CD4-positive, alpha-beta T cell treated with Interleukin-4 for 4 hours (primary cell): ENCODE results near the gene TAS1R3.

Experiments used
- DNase-seq: peaks from one replicate; pipeline ENCODE4 v3.0.0-alpha.2; 2020

Gene TAS1R3

GRCh38 chr1:1340791-1341548 lies 9.9 kb downstream of the TAS1R3 start:
- DNase-seq = no peak

GRCh38 chr1:1341549-1342021 lies 10.5 kb downstream of the TAS1R3 start:
- no peak for DNase-seq

- no peak for DNase-seq
Observed at GRCh38 chr1:1342061-1342562, 11.0 kb downstream of the TAS1R3 start.

- DNase-seq = no peak
Observed at GRCh38 chr1:1342584-1343115, 11.6 kb downstream of the TAS1R3 start.

GRCh38 chr1:1343811-1344421 lies 12.8 kb downstream of the TAS1R3 start:
- DNase-seq = no peak

GRCh38 chr1:1344655-1345361 lies 13.7 kb downstream of the TAS1R3 start:
- peak; percentile 69 for DNase-seq

GRCh38 chr1:1345384-1345783 lies 14.3 kb downstream of the TAS1R3 start:
- no peak for DNase-seq

GRCh38 chr1:1345860-1346500 lies 14.9 kb downstream of the TAS1R3 start:
- no peak for DNase-seq

GRCh38 chr1:1346501-1346890 lies 15.4 kb downstream of the TAS1R3 start:
- DNase-seq = no peak

GRCh38 chr1:1347026-1347595 lies 16.0 kb downstream of the TAS1R3 start:
- DNase-seq = no peak

GRCh38 chr1:1347663-1348419 lies 16.8 kb downstream of the TAS1R3 start:
- DNase-seq = no peak

GRCh38 chr1:1348420-1349255 lies 17.6 kb downstream of the TAS1R3 start:
- no peak for DNase-seq

GRCh38 chr1:1349256-1350012 lies 18.4 kb downstream of the TAS1R3 start, which contains the start of gene DVL1:
DVL1 (minus strand) TSS chr1:1349418; CDS start chr1:1349065, 353 bp downstream.
- peak; percentile 48 for DNase-seq

- no peak for DNase-seq
Observed at GRCh38 chr1:1351511-1352427, 20.7 kb downstream of the TAS1R3 start.

- no peak for DNase-seq
Observed at GRCh38 chr1:1352786-1353388, 21.8 kb downstream of the TAS1R3 start.

- DNase-seq = no peak
Observed at GRCh38 chr1:1353389-1354151, 22.5 kb downstream of the TAS1R3 start.
